Measurements from ENCODE around the gene ZNF48. TPM values are rescaled to one million over a fixed set of nuclear protein-coding genes. Genes with fewer than 3 reads are reported as not detected.

The ZNF48 gene
- total RNA-seq, 2 donors from 2014 or later, result 6.5 to 6.8 TPM

DNA sequence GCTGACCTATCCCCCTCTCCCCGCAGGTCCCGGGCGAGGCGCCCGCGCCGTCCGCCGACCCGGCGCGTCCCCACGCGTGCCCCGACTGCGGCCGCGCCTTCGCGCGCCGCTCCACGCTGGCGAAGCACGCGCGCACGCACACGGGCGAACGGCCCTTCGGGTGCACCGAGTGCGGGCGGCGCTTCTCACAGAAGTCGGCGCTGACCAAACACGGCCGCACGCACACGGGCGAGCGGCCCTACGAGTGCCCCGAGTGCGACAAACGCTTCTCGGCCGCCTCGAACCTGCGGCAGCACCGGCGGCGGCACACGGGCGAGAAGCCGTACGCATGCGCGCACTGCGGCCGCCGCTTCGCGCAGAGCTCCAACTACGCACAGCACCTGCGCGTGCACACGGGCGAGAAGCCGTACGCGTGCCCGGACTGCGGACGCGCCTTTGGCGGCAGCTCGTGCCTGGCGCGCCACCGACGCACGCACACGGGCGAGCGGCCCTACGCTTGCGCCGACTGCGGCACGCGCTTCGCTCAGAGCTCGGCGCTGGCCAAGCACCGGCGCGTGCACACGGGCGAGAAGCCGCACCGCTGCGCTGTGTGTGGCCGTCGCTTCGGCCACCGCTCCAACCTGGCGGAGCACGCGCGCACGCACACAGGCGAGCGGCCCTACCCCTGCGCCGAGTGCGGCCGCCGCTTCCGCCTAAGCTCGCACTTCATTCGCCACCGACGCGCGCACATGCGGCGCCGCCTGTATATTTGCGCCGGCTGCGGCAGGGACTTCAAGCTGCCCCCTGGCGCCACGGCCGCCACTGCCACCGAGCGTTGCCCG, 22.5 kb downstream of the ZNF48 start:
- Histone ChIP-seq H3K27ac (peak overlapping the region; percentile 71), H3K9ac (ENCODE audit: low read depth in 2 of 2, low read length in 2 of 2) (peak overlapping the region; percentile 81 to 84), H3K9me3 (no peaks in the 10 kb centered on the region), H3K4me1 (peaks cover 3% of the 10 kb centered on the region), H3K36me3 (no peaks in the 10 kb centered on the region), H3K4me3 (peak overlapping the region; percentile 52), H3K27me3 (no peaks in the 10 kb centered on the region)
- TF ChIP-seq, protein P1, sequence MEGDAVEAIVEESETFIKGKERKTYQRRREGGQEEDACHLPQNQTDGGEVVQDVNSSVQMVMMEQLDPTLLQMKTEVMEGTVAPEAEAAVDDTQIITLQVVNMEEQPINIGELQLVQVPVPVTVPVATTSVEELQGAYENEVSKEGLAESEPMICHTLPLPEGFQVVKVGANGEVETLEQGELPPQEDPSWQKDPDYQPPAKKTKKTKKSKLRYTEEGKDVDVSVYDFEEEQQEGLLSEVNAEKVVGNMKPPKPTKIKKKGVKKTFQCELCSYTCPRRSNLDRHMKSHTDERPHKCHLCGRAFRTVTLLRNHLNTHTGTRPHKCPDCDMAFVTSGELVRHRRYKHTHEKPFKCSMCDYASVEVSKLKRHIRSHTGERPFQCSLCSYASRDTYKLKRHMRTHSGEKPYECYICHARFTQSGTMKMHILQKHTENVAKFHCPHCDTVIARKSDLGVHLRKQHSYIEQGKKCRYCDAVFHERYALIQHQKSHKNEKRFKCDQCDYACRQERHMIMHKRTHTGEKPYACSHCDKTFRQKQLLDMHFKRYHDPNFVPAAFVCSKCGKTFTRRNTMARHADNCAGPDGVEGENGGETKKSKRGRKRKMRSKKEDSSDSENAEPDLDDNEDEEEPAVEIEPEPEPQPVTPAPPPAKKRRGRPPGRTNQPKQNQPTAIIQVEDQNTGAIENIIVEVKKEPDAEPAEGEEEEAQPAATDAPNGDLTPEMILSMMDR (IDR thresholded peaks at IDR 0.05), result no peak
- intact Hi-C loops (cut with DNase I), result loop anchor here (10.0 kb wide), 1 partner anchor 323 kb away; the partner anchor contains the start of genes TBX6 and YPEL3
- peak; percentile 87 for DNase-seq

DNA sequence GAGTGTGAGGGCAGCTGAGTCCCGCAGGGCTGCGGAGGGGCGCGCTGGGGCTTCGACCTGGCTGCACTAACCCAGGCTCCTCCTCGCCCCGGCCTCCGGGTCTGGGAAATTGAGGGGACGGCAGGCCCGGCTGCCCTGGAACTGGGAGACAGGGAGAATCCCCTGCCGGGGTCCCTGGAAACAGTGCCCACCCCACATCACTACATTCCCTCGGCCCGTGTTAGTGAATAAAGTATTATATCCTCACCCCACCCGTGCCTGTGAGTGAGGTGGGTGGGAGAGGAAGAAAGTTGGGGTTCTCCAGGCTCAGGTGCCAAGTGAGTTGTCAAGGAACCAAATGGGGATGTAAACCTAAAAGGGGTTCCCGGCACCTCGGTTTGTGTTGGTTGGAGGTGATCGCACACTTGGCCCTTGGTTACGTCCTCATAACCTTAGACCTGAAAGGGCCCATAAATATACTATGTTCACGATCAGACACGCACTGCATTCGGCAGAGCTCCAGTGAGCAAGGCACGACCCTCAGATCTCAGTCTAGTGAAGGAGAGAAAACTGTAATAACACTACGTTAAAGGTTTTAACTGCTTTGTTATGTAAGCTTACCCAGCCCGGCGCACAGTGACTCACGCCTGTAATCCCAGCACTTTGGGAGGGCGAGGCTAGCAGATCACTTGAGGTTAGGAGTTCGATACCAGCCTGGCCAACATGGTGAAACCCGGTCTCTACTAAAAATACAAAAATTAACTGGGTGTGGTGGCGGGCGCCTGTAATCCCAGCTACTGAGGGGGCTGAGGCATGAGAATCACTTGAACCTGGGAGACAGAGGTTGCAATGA, 23.3 kb downstream of the ZNF48 start:
- peak; percentile 36 for DNase-seq
- H3K4me3 ChIP-seq, result peak overlapping the region; percentile 52

GRCh38 chr16:30421010-30421409, 25.8 kb downstream of the ZNF48 start:
- TF ChIP-seq, protein P1 (IDR thresholded peaks at IDR 0.05), result no peak
- no peak overlapping the region for H3K9ac ChIP-seq (ENCODE audit: low read depth in 2 of 2, low read length in 2 of 2)
- H3K4me3 ChIP-seq, result no peak overlapping the region
- intact Hi-C loops (cut with DNase I), result loop anchor here (10.0 kb wide), 1 partner anchor 184 kb away; no protein-coding TSS in a partner anchor
- no peaks in the 10 kb centered on the region for H3K9me3 ChIP-seq
- no peak for DNase-seq
- H3K27me3 ChIP-seq, result no peaks in the 10 kb centered on the region
- H3K36me3 ChIP-seq, result peaks cover 7% of the 10 kb centered on the region
- H3K27ac ChIP-seq, result no peak overlapping the region
- peaks cover 3% of the 10 kb centered on the region for H3K4me1 ChIP-seq

More for the DNA sequence above, 23.3 kb downstream of the ZNF48 start:
- TF ChIP-seq, protein P1 (IDR thresholded peaks at IDR 0.05), result no peak
- H3K27me3 ChIP-seq, result no peaks in the 10 kb centered on the region
- H3K36me3 ChIP-seq, result no peaks in the 10 kb centered on the region
- intact Hi-C loops (cut with DNase I), result loop anchor here (10.0 kb wide), 1 partner anchor 324 kb away; the partner anchor contains the start of genes TBX6 and YPEL3
- peak overlapping the region; percentile 71 for H3K27ac ChIP-seq
- no peaks in the 10 kb centered on the region for H3K9me3 ChIP-seq
- peak overlapping the region; percentile 56 to 81 for H3K9ac ChIP-seq (ENCODE audit: low read depth in 2 of 2, low read length in 2 of 2)
- peaks cover 3% of the 10 kb centered on the region for H3K4me1 ChIP-seq

- intact Hi-C loops (cut with DNase I), result loop anchor here (10.0 kb wide), 1 partner anchor 177 kb away; no protein-coding TSS in a partner anchor
- Histone ChIP-seq H3K9ac (ENCODE audit: low read depth in 2 of 2, low read length in 2 of 2) (no peak overlapping the region), H3K9me3 (no peaks in the 10 kb centered on the region), H3K27ac (no peak overlapping the region), H3K36me3 (peaks cover 7% of the 10 kb centered on the region), H3K4me1 (peaks cover 3% of the 10 kb centered on the region), H3K4me3 (no peak overlapping the region), H3K27me3 (no peaks in the 10 kb centered on the region)
- TF ChIP-seq, protein P1 (IDR thresholded peaks at IDR 0.05), result no peak
- DNase-seq, result no peak
These were observed 32.8 kb downstream of the ZNF48 start for GRCh38 chr16:30428055-30428454.

DNA sequence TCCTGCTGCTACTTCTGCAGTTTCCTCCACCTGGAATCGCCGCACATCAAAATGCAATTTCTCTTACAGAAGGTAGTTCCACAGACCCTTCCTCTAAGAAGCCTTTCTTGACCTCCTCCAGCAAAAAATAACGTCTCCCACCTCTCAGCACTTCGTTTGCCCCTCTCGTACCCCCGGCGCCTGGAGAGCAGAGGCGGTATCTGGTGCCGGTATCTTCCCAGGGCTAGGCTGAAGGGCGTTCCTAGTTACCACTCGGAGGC, 34.1 kb downstream of the ZNF48 start:
- Histone ChIP-seq H3K36me3 (peaks cover 1% of the 10 kb centered on the region), H3K4me3 (peak overlapping the region; percentile 46), H3K4me1 (peaks cover 3% of the 10 kb centered on the region), H3K9me3 (no peaks in the 10 kb centered on the region), H3K9ac (ENCODE audit: low read depth in 2 of 2, low read length in 2 of 2) (peak overlapping the region; percentile 91 to 92), H3K27me3 (no peaks in the 10 kb centered on the region), H3K27ac (peak overlapping the region; percentile 77)
- intact Hi-C loops (cut with DNase I), result loop anchor here (10.0 kb wide), 1 partner anchor 175 kb away; no protein-coding TSS in a partner anchor
- DNase-seq, result no peak
- TF ChIP-seq, protein P1 (IDR thresholded peaks at IDR 0.05), result no peak
